ENCODE data around the gene AMIGO2.
"Not testable (repeated sequence)": the region's sequence is repeated elsewhere in the genome, so short reads cannot be mapped to it uniquely, and the experiment has no call there.

GRCh38 chr12:47056944-47057343, 22.8 kb downstream of the AMIGO2 start:
- TF ChIP-seq, protein P1, sequence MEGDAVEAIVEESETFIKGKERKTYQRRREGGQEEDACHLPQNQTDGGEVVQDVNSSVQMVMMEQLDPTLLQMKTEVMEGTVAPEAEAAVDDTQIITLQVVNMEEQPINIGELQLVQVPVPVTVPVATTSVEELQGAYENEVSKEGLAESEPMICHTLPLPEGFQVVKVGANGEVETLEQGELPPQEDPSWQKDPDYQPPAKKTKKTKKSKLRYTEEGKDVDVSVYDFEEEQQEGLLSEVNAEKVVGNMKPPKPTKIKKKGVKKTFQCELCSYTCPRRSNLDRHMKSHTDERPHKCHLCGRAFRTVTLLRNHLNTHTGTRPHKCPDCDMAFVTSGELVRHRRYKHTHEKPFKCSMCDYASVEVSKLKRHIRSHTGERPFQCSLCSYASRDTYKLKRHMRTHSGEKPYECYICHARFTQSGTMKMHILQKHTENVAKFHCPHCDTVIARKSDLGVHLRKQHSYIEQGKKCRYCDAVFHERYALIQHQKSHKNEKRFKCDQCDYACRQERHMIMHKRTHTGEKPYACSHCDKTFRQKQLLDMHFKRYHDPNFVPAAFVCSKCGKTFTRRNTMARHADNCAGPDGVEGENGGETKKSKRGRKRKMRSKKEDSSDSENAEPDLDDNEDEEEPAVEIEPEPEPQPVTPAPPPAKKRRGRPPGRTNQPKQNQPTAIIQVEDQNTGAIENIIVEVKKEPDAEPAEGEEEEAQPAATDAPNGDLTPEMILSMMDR (tag by site-specific recombination; IDR thresholded peaks at IDR 0.05), result not testable (repeated sequence)
- TF ChIP-seq ZNF449 (tag by site-specific recombination; IDR thresholded peaks at IDR 0.05); TRIM28 (IDR thresholded peaks at IDR 0.05; ENCODE audit: borderline replicate concordance, low read length); ZNF266 (tag by site-specific recombination; IDR thresholded peaks at IDR 0.05; ENCODE audit: low read depth); KLF10 (tag by site-specific recombination; IDR thresholded peaks at IDR 0.05); SP2 (tag by site-specific recombination; IDR thresholded peaks at IDR 0.05); ZNF596 (tag by site-specific recombination; IDR thresholded peaks at IDR 0.05); HOXA7 (CRISPR knock-in tag; IDR thresholded peaks at IDR 0.05; ENCODE audit: borderline replicate concordance); ZFP41 (tag by site-specific recombination; IDR thresholded peaks at IDR 0.05; ENCODE audit: borderline replicate concordance); ZNF148 (tag by site-specific recombination; IDR thresholded peaks at IDR 0.05; ENCODE audit: borderline replicate concordance): not testable (repeated sequence)
- TF ChIP-seq, protein P2, sequence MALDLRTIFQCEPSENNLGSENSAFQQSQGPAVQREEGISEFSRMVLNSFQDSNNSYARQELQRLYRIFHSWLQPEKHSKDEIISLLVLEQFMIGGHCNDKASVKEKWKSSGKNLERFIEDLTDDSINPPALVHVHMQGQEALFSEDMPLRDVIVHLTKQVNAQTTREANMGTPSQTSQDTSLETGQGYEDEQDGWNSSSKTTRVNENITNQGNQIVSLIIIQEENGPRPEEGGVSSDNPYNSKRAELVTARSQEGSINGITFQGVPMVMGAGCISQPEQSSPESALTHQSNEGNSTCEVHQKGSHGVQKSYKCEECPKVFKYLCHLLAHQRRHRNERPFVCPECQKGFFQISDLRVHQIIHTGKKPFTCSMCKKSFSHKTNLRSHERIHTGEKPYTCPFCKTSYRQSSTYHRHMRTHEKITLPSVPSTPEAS (tag by site-specific recombination; IDR thresholded peaks at IDR 0.05), result not testable (repeated sequence)
- TF ChIP-seq, protein P3, sequence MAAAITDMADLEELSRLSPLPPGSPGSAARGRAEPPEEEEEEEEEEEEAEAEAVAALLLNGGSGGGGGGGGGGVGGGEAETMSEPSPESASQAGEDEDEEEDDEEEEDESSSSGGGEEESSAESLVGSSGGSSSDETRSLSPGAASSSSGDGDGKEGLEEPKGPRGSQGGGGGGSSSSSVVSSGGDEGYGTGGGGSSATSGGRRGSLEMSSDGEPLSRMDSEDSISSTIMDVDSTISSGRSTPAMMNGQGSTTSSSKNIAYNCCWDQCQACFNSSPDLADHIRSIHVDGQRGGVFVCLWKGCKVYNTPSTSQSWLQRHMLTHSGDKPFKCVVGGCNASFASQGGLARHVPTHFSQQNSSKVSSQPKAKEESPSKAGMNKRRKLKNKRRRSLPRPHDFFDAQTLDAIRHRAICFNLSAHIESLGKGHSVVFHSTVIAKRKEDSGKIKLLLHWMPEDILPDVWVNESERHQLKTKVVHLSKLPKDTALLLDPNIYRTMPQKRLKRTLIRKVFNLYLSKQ (tag by site-specific recombination; IDR thresholded peaks at IDR 0.05; ENCODE audit: borderline replicate concordance), result not testable (repeated sequence)

All from HEK293 (cell line).